HepG2 (cell line): ENCODE data around the gene ATP8A1.

Source experiments
- EED ChIP-seq: sonication (generic); formaldehyde crosslinking; IDR thresholded peaks from 2 replicates; pipeline ENCODE4 v1.5.0; 2020; ENCODE audit warnings: mild to moderate bottlenecking, missing genetic modification reagents
- MYC ChIP-seq: sonication (generic); formaldehyde crosslinking; IDR thresholded peaks from 2 replicates; pipeline ENCODE4 v1.9.0; 2021; ENCODE audit warnings: missing genetic modification reagents, borderline replicate concordance
- MZF1 ChIP-seq: sonication (generic); formaldehyde crosslinking; IDR thresholded peaks from 2 replicates; pipeline ENCODE4 v1.8.1; 2023; ENCODE audit warnings: mild to moderate bottlenecking, missing genetic modification reagents, borderline replicate concordance
- POLR2A ChIP-seq, 2 experiments: IDR thresholded peaks; 2 replicates each; pipeline ENCODE4 v1.6.1; 2011; ENCODE audit warnings: low read depth in 2 of 2, low read length in 2 of 2, mild to moderate bottlenecking in 1 of 2, moderate library complexity in 1 of 2; ENCODE audit not compliant: insufficient read depth in 1 of 2
- RAD51 ChIP-seq: fragments of 450-650 bp; IDR thresholded peaks from 2 replicates; pipeline ENCODE4 v1.6.1; 2016; ENCODE audit warnings: borderline replicate concordance
- RBFOX2 ChIP-seq: fragments of 200-400 bp; formaldehyde crosslinking; IDR thresholded peaks from 2 replicates; pipeline ENCODE4 v1.6.1; 2017; ENCODE audit warnings: low read depth, mild to moderate bottlenecking, low read length
- SRY ChIP-seq: sonication (generic); formaldehyde crosslinking; IDR thresholded peaks from 2 replicates; pipeline ENCODE4 v1.8.0; 2022; ENCODE audit warnings: mild to moderate bottlenecking, missing genetic modification reagents
- ZNF136 ChIP-seq: sonication (generic); formaldehyde crosslinking; IDR thresholded peaks from 2 replicates; pipeline ENCODE4 v1.8.1; 2022; ENCODE audit warnings: low read depth, mild to moderate bottlenecking, moderate library complexity, missing genetic modification reagents
- ZNF354B ChIP-seq: sonication (generic); formaldehyde crosslinking; IDR thresholded peaks from 2 replicates; pipeline ENCODE4 v1.8.0; 2022; ENCODE audit warnings: mild to moderate bottlenecking, missing genetic modification reagents
- ZNF543 ChIP-seq: sonication (generic); formaldehyde crosslinking; IDR thresholded peaks from 2 replicates; pipeline ENCODE4 v1.4.0; 2020; ENCODE audit warnings: mild to moderate bottlenecking, missing genetic modification reagents
- ZNF878 ChIP-seq: sonication (generic); formaldehyde crosslinking; IDR thresholded peaks from 2 replicates; pipeline ENCODE4 v1.8.1; 2023; ENCODE audit warnings: mild to moderate bottlenecking, missing genetic modification reagents, moderate library complexity
- TF ChIP-seq, protein P1 (sequence below): sonication (generic); formaldehyde crosslinking; IDR thresholded peaks from 2 replicates; pipeline ENCODE4 v1.5.0; 2020; ENCODE audit warnings: mild to moderate bottlenecking, missing genetic modification reagents, moderate library complexity

DNA sequence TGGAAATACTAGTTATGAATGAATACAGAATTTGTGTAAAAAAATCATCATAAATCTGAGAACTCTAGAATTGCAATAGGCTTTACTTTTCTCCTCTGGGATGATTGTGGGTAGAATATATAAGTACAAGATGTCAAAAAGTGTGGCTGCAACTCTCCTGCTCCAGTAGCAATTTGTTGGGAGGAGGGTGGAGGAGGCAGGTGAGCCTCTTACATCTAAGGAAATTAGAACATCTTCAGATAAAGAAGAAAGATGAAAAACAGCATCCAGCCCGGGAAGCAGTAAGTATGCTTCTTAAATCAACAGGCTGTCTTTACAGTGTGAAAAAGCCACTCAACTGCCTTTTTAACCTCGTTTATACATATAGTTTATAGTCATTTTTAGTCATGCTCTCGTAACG is 83.7 kb downstream of the ATP8A1 start:
- TF ChIP-seq POLR2A (IDR thresholded peaks at IDR 0.05; ENCODE audit: insufficient read depth in 1 of 2, low read depth in 2 of 2, low read length in 2 of 2): no peak
- no peak for TF ChIP-seq ZNF136
- TF ChIP-seq ZNF878 (CRISPR knock-in tag): no peak
- TF ChIP-seq ZNF543 (CRISPR knock-in tag): no peak
- TF ChIP-seq SRY (CRISPR knock-in tag): no peak
- TF ChIP-seq, protein P1, sequence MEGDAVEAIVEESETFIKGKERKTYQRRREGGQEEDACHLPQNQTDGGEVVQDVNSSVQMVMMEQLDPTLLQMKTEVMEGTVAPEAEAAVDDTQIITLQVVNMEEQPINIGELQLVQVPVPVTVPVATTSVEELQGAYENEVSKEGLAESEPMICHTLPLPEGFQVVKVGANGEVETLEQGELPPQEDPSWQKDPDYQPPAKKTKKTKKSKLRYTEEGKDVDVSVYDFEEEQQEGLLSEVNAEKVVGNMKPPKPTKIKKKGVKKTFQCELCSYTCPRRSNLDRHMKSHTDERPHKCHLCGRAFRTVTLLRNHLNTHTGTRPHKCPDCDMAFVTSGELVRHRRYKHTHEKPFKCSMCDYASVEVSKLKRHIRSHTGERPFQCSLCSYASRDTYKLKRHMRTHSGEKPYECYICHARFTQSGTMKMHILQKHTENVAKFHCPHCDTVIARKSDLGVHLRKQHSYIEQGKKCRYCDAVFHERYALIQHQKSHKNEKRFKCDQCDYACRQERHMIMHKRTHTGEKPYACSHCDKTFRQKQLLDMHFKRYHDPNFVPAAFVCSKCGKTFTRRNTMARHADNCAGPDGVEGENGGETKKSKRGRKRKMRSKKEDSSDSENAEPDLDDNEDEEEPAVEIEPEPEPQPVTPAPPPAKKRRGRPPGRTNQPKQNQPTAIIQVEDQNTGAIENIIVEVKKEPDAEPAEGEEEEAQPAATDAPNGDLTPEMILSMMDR (CRISPR knock-in tag): no peak
- no peak for TF ChIP-seq RAD51
- no peak for TF ChIP-seq ZNF354B (CRISPR knock-in tag)
- no peak for TF ChIP-seq EED (CRISPR knock-in tag)
- no peak for TF ChIP-seq MYC
- TF ChIP-seq MZF1 (CRISPR knock-in tag): no peak
- no peak for TF ChIP-seq RBFOX2
